GM19468 (cell line): ENCODE measurements around the gene MYL9.

Source experiments
- ATAC-seq: cut with Tn5 transposase; IDR thresholded peaks from one replicate; pipeline ENCODE4 v1.9.1; 2021; ENCODE audit warnings: mild to moderate bottlenecking, moderate library complexity, moderate number of reproducible peaks; ENCODE audit not compliant: unreplicated experiment; ENCODE audit errors: extremely low read depth

The MYL9 gene

DNA sequence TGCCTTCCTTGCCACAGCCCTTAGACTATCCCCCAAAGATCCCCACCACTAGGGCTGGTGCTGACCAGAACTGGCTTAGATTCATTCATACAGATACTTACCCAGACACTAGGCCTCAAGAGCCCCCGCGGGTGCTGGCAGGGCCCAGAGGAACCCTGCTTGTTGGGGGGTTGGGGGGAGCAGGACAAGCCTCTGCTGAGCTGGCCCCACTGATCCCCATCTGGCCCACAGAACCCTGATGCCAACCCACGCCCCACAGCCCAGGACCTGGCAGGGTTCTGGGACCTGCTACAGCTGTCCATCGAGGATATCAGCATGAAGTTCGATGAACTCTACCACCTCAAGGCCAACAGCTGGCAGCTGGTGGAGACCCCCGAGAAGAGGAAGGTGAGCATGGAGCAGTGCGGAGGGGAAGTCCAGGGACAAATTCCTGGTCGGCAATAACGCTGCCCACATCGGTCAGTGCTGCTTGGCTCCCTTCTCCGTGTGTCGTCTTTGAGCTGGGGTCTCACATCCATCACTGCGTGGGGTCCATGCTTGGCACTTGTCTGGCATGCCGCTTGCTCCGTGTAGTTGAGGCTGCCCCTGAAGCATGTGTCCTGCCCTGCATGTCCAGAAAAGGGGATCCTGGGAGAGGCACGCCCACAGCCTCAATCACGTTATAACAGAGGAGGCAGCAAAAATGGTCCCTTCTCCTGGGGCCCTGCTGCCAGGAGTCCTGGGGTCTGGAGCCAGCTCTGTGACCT lies 15.5 kb upstream of the MYL9 start:
- ATAC-seq = no peak

- no peak for ATAC-seq
Observed at GRCh38 chr20:36526521-36527011, 14.8 kb upstream of the MYL9 start.

DNA sequence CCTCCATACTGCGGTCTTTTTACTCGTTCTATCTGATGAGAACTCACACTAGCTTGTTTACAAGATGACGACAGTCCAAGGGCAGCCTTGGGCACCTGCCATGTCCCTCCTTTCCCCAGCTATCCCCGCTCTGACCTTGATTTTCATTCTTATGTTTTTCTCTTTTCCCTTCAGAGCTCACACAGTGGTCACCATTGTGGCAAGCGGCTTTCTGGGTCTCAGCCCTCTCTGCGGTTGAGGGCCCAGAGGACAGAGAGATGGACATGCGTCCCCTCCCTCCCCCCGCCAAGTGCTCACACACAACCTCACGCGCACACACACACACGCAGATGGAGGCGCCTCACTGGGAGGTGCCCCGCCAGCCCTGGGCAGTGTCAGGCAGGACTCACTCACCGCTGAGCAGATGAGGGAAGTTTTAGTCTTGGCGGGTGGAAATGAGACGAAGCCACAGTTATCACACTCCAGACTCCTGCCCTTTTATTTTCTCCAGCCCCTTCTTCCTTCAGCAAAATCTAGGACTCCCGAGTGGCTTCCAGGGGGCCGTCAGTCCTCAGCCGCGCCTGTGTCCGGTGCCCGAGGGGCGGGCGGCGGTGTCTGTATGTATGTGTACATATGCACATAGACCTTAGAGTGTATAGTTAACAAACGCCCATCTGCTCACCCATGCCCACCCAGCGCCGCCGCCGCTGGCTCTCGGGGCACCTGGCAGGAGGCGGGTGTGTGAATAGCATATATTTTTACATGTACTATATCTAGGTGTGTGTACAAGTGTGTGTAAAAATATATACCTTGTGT lies 13.8 kb upstream of the MYL9 start:
- no peak for ATAC-seq

- no peak for ATAC-seq
Observed at GRCh38 chr20:36528176-36528874, 13.0 kb upstream of the MYL9 start.

DNA sequence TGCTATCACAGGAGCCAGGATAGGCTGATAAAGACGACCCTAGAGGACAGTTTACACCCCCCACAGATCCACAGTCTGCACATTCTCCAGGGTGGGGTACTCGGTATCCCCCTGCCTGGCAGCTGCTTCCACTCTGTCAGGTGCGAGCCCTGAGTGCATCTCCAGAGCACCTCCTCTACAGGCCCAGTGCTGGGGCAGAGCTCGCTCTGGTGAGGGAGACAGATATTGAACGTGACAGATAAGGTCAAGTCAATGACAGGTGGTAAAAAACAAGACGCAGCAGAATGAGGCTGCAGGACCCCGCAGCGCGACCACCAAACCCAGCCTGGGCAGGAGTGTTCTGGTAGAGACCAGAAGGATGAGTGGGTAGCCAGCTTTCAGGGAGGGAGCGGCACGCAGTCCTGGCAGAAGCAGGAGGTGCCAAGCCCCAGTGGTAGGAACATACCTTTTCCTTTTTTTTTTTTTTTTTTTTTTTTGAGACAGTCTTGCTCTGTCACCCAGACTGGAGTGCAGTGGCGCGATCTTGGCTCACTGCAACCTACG lies 12.4 kb upstream of the MYL9 start:
- ATAC-seq = no peak

DNA sequence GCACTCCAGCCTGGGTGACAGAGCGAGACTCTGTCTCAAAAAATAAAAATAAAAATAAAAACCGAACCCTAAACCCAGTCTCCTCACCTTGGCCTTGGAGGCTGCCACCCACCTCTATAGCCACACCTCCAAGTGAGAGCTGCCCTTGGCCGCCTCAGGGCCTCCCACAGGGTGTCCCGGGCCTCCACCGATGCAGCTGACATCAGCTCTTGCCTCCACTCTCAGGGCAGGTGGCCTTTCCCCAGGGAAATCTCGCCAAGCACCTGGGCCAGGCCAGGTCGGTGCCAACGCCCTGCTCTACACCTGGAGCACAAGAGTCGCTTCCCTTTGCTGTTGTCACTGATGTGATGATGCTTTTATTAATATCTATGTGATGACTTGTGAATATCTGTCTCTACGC lies 8.9 kb upstream of the MYL9 start:
- no peak for ATAC-seq

- no peak for ATAC-seq
Observed at GRCh38 chr20:36532822-36533221, 8.5 kb upstream of the MYL9 start.

GRCh38 chr20:36538026-36538722 lies 3.1 kb upstream of the MYL9 start:
- ATAC-seq = no peak

GRCh38 chr20:36540551-36541211 lies 638 bp upstream of the MYL9 start:
- ATAC-seq = no peak

DNA sequence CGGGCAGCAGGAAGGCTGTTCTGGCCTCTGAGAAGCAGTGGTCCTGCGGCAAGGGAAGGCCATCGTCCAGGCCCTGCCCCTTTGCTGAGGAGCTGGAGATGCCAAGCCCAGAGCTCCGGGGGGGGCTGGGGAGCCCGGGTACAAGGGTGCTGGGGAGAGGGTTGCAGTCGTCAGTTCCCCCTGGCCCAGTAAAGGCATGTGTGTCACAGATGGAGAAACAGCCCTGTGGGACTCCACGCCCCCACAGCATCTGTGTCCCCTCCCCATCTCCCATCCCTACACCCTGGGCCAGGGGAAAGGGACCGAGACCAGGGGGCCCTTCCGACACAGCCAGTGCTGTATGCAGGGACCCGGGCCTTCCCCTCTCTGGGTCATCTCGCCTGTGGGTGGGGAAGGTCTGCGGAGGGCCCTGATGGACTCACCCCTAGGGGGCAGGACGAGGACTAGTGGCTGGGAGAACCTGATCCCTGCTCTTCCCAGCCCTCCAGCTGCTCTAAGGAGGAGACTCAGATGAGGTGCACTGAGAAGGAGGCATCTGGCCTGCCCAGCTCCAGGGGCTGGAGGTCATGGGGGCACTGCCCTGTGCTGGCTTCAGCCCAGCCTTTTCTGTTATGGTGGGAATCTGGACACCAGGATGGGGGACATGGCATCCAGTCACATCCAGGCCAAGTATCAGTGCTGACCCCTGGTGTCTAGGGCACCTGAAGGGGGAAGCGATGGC lies 609 bp downstream of the MYL9 start:
- ATAC-seq = no peak

DNA sequence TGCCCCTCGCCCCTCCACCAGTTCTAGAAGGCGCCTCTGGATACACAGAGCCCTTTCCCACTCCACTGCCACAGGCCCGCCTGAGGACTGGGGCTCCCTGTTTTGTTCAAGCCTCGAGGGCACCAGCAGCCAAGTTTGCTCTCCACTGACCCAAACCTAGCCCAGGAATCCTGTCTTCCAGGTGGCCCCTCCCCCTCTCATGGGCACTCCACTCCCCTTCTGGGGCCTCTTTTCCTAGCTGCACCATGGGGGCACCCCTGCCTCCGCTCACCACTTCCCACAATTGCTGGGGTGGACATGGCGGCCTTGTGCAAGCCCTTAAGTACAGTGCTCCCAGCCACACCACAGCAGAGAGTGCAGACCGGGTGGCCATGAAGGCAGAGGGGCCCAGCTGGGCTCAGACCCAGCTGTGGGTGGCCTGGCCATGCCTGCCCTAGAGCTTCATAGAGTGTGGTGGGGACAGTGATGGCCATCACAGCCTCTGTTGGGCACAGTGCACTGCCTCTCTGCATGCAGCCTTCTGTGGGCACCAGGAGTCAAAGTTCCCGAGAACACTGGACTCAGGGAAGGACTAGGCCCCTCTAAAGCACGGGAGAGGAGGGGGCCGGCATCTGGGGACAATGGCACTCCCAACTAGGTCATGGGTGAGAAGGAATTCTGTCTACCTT lies 1.3 kb downstream of the MYL9 start:
- no peak for ATAC-seq

GRCh38 chr20:36543184-36544133 lies 2.1 kb downstream of the MYL9 start:
- ATAC-seq = no peak

GRCh38 chr20:36544134-36545018 lies 3.1 kb downstream of the MYL9 start:
- no peak for ATAC-seq

GRCh38 chr20:36546111-36546736 lies 4.9 kb downstream of the MYL9 start:
- ATAC-seq = no peak

GRCh38 chr20:36547186-36548005 lies 6.1 kb downstream of the MYL9 start:
- no peak for ATAC-seq
